ENCODE results near the gene MYO9B. TPM values are rescaled to one million over a fixed set of nuclear protein-coding genes. Genes with fewer than 3 reads are reported as not detected.

Gene MYO9B
- total and polyA plus RNA-seq, 2 donors (not counting 1 experiment from before 2014, with no cell fraction given), result 32.5 to 52.5 TPM

GRCh38 chr19:17202713-17203112, 127.1 kb downstream of the MYO9B start:
- H4K20me1 ChIP-seq (ENCODE audit: control insufficient read depth, extremely low read depth, insufficient read depth, low read length), result no peaks in the 10 kb centered on the region
- no peak overlapping the region for H3K27ac ChIP-seq (ENCODE audit: insufficient read depth, low read length)
- no peak for DNase-seq (ENCODE audit: low read depth in 2 of 2)
- no peak overlapping the region for H2AFZ ChIP-seq (ENCODE audit: low read length)
- H3K9ac ChIP-seq (ENCODE audit: insufficient read depth, low read length), result no peak overlapping the region
- H3K4me2 ChIP-seq (ENCODE audit: extremely low read depth, insufficient read depth, low read length), result no peak overlapping the region
- TF ChIP-seq EZH2 (IDR thresholded peaks at IDR 0.05; ENCODE audit: low read length, missing control alignments) (no peak), CTCF (conservative IDR thresholded peaks at IDR 0.05 in 1 of 2, IDR thresholded peaks at IDR 0.05 in 1 of 2; ENCODE audit: low read depth in 1 of 2, low read length in 2 of 2) (no peak)
- no peaks in the 10 kb centered on the region for H3K79me2 ChIP-seq (ENCODE audit: control insufficient read depth, insufficient read depth, low read length)
- H3K27me3 ChIP-seq (ENCODE audit: control insufficient read depth, insufficient read depth, low read length), result no peaks in the 10 kb centered on the region
- H3K36me3 ChIP-seq (ENCODE audit: control insufficient read depth, insufficient read depth, low read length), result peaks cover 38% of the 10 kb centered on the region
- no peak overlapping the region for H3K4me3 ChIP-seq (replicated peaks in 1 of 4; ENCODE audit: control extremely low read depth in 1 of 4, insufficient read depth in 1 of 4, low read depth in 3 of 4, low read length in 4 of 4)
- H3K4me1 ChIP-seq (ENCODE audit: control insufficient read depth, extremely low read depth, insufficient read depth, low read length), result no peaks in the 10 kb centered on the region
- no peaks in the 10 kb centered on the region for H3K9me3 ChIP-seq (ENCODE audit: control insufficient read depth, insufficient read depth, low read depth, low read length)

- Histone ChIP-seq H3K27me3 (ENCODE audit: control insufficient read depth, insufficient read depth, low read length) (no peaks in the 10 kb centered on the region), H2AFZ (ENCODE audit: low read length) (no peak overlapping the region), H3K27ac (ENCODE audit: insufficient read depth, low read length) (no peak overlapping the region), H3K4me2 (ENCODE audit: extremely low read depth, insufficient read depth, low read length) (no peak overlapping the region), H3K4me1 (ENCODE audit: control insufficient read depth, extremely low read depth, insufficient read depth, low read length) (no peaks in the 10 kb centered on the region), H3K79me2 (ENCODE audit: control insufficient read depth, insufficient read depth, low read length) (no peaks in the 10 kb centered on the region), H3K9ac (ENCODE audit: insufficient read depth, low read length) (no peak overlapping the region), H3K4me3 (replicated peaks in 1 of 4; ENCODE audit: control extremely low read depth in 1 of 4, insufficient read depth in 1 of 4, low read depth in 3 of 4, low read length in 4 of 4) (no peak overlapping the region), H3K9me3 (ENCODE audit: control insufficient read depth, insufficient read depth, low read depth, low read length) (no peaks in the 10 kb centered on the region), H3K36me3 (ENCODE audit: control insufficient read depth, insufficient read depth, low read length) (peaks cover 50% of the 10 kb centered on the region), H4K20me1 (ENCODE audit: control insufficient read depth, extremely low read depth, insufficient read depth, low read length) (no peaks in the 10 kb centered on the region)
- peak; percentile 31 to 64 for DNase-seq (ENCODE audit: low read depth in 2 of 2)
- TF ChIP-seq EZH2 (IDR thresholded peaks at IDR 0.05; ENCODE audit: low read length, missing control alignments) (no peak), CTCF (conservative IDR thresholded peaks at IDR 0.05 in 1 of 2, IDR thresholded peaks at IDR 0.05 in 1 of 2; ENCODE audit: low read depth in 1 of 2, low read length in 2 of 2) (peak; percentile 60 to 74)
Measured at GRCh38 chr19:17205237-17206140, 129.9 kb downstream of the MYO9B start.

- H3K9ac ChIP-seq (ENCODE audit: insufficient read depth, low read length), result no peak overlapping the region
- TF ChIP-seq CTCF (conservative IDR thresholded peaks at IDR 0.05 in 1 of 2, IDR thresholded peaks at IDR 0.05 in 1 of 2; ENCODE audit: low read depth in 1 of 2, low read length in 2 of 2) (no peak), EZH2 (IDR thresholded peaks at IDR 0.05; ENCODE audit: low read length, missing control alignments) (no peak)
- H3K4me3 ChIP-seq (replicated peaks in 1 of 4; ENCODE audit: control extremely low read depth in 1 of 4, insufficient read depth in 1 of 4, low read depth in 3 of 4, low read length in 4 of 4), result no peak overlapping the region
- no peaks in the 10 kb centered on the region for H3K9me3 ChIP-seq (ENCODE audit: control insufficient read depth, insufficient read depth, low read depth, low read length)
- H3K79me2 ChIP-seq (ENCODE audit: control insufficient read depth, insufficient read depth, low read length), result no peaks in the 10 kb centered on the region
- peaks cover 42% of the 10 kb centered on the region for H3K36me3 ChIP-seq (ENCODE audit: control insufficient read depth, insufficient read depth, low read length)
- H3K27ac ChIP-seq (ENCODE audit: insufficient read depth, low read length), result no peak overlapping the region
- no peak overlapping the region for H3K4me2 ChIP-seq (ENCODE audit: extremely low read depth, insufficient read depth, low read length)
- H2AFZ ChIP-seq (ENCODE audit: low read length), result no peak overlapping the region
- no peaks in the 10 kb centered on the region for H3K4me1 ChIP-seq (ENCODE audit: control insufficient read depth, extremely low read depth, insufficient read depth, low read length)
- no peaks in the 10 kb centered on the region for H3K27me3 ChIP-seq (ENCODE audit: control insufficient read depth, insufficient read depth, low read length)
- DNase-seq (ENCODE audit: low read depth in 2 of 2), result no peak
- H4K20me1 ChIP-seq (ENCODE audit: control insufficient read depth, extremely low read depth, insufficient read depth, low read length), result no peaks in the 10 kb centered on the region
Measured at GRCh38 chr19:17206736-17207581, 131.4 kb downstream of the MYO9B start.
